H1 (cell line): ENCODE measurements around the gene RAD51B. TPM values are rescaled to one million over a fixed set of nuclear protein-coding genes. Genes with fewer than 3 reads are reported as not detected.

Source experiments
- CTCF ChIA-PET: fragments of 300-600 bp; sonication (Branson Sonifier 250); formaldehyde crosslinking; loops from one replicate; lab custom pipeline; 2021; ENCODE audit not compliant: partially characterized antibody; lab: Charles Lee
- POLR2A ChIA-PET: fragments of 300-600 bp; sonication (Branson Sonifier 250); formaldehyde crosslinking; loops from one replicate; lab custom pipeline; 2021; ENCODE audit warnings: inconsistent platforms; ENCODE audit not compliant: partially characterized antibody; lab: Charles Lee
- DNase-seq, 2 experiments: peaks; one replicate each; pipeline versions ENCODE4 v3.0.0 to v3.0.0-alpha.2; 2010 to 2022; ENCODE audit warnings: low spot score in 2 of 2, low read depth in 1 of 2, mixed read lengths in 1 of 2
- FAIRE-seq: peaks from 2 replicates; lab custom pipeline; 2011; peaks lifted over from hg19 to GRCh38; lab: Jason Lieb, UNC
- H2AFZ ChIP-seq: 2 replicates; pipeline ENCODE4 v1.8.1; 2012; ENCODE audit warnings: low read length, inconsistent platforms
- H2AK5ac ChIP-seq: 2 replicates; pipeline ENCODE4 v1.6.1; 2013; ENCODE audit warnings: low read depth, low read length
- H2BK120ac ChIP-seq: replicated peaks from 2 replicates; pipeline ENCODE3; 2013; ENCODE audit warnings: low read depth, low read length, inconsistent platforms
- H2BK12ac ChIP-seq: 2 replicates; pipeline ENCODE4 v1.6.1; 2013; ENCODE audit warnings: low read depth, low read length
- H2BK15ac ChIP-seq: 2 replicates; pipeline ENCODE4 v1.6.1; 2013; ENCODE audit warnings: low read length
- H2BK20ac ChIP-seq: 2 replicates; pipeline ENCODE4 v1.6.1; 2013; ENCODE audit warnings: low read length
- H2BK5ac ChIP-seq: 2 replicates; pipeline ENCODE4 v1.6.1; 2013; ENCODE audit warnings: low read depth, low read length
- H3K14ac ChIP-seq: 2 replicates; pipeline ENCODE4 v1.6.1; 2013; ENCODE audit warnings: inconsistent platforms; ENCODE audit not compliant: insufficient read length
- H3K18ac ChIP-seq: 2 replicates; pipeline ENCODE4 v1.6.1; 2013; ENCODE audit warnings: low read length; ENCODE audit errors: extremely low read depth
- H3K23ac ChIP-seq: 2 replicates; pipeline ENCODE4 v1.6.1; 2013; ENCODE audit warnings: inconsistent platforms; ENCODE audit not compliant: insufficient read length
- H3K23me2 ChIP-seq: 2 replicates; pipeline ENCODE4 v1.6.1; 2013; ENCODE audit warnings: low read depth, low read length
- H3K27ac ChIP-seq: 2 replicates; pipeline ENCODE4 v1.6.1; 2011; ENCODE audit warnings: low read depth, low read length, inconsistent platforms
- H3K27me3 ChIP-seq, 4 experiments: replicated peaks in 1 of 4; 1 replicate in 1 of 4; 2 replicates in 3 of 4; pipeline versions ENCODE4 v1.6.1 to v1.8.1; 2011 to 2013; ENCODE audit warnings: low read length in 3 of 4, mild to moderate bottlenecking in 3 of 4, inconsistent platforms in 2 of 4, mixed read lengths in 2 of 4, moderate library complexity in 1 of 4; ENCODE audit not compliant: control insufficient read depth in 3 of 4, insufficient read depth in 3 of 4; ENCODE audit errors: extremely low read depth in 1 of 4
- H3K36me3 ChIP-seq, 4 experiments: 2 replicates each; pipeline versions ENCODE4 v1.6.1 to v1.8.1; 2011 to 2013; ENCODE audit warnings: mild to moderate bottlenecking in 4 of 4, low read length in 3 of 4, moderate library complexity in 2 of 4, control low read depth in 1 of 4, inconsistent platforms in 1 of 4; ENCODE audit not compliant: insufficient read depth in 4 of 4, control insufficient read depth in 2 of 4
- H3K4ac ChIP-seq: replicated peaks from 2 replicates; pipeline ENCODE3; 2013; ENCODE audit warnings: low read length, low read depth, mixed read lengths, inconsistent platforms; ENCODE audit not compliant: insufficient read length
- H3K4me1 ChIP-seq, 4 experiments: replicated peaks in 1 of 4; 1 replicate in 1 of 4; 2 replicates in 3 of 4; pipeline versions ENCODE4 v1.6.1 to v1.8.1; 2011 to 2013; ENCODE audit warnings: low read length in 3 of 4, inconsistent platforms in 2 of 4, mixed read lengths in 1 of 4; ENCODE audit not compliant: insufficient read depth in 4 of 4, control insufficient read depth in 3 of 4
- H3K4me2 ChIP-seq, 2 experiments: 2 replicates each; pipeline versions ENCODE4 v1.6.1 to v1.8.1; 2011 to 2013; ENCODE audit warnings: low read depth in 2 of 2, low read length in 2 of 2, control low read depth in 1 of 2, inconsistent platforms in 1 of 2, mild to moderate bottlenecking in 1 of 2; ENCODE audit not compliant: insufficient read depth in 1 of 2
- H3K4me3 ChIP-seq, 4 experiments: fragments of 200-600, 300-600 bp in 1 of 4; sonication (generic), shearing (Covaris generic), sonication (Bioruptor Twin) in 1 of 4; 2 replicates each; pipeline versions ENCODE4 v1.5.1 to v1.8.1; 2011 to 2016; ENCODE audit warnings: low read length in 4 of 4, low read depth in 3 of 4, control low read depth in 2 of 4, inconsistent platforms in 2 of 4, mild to moderate bottlenecking in 2 of 4, mixed read lengths in 1 of 4, moderate library complexity in 1 of 4; ENCODE audit not compliant: insufficient read depth in 2 of 4; ENCODE audit errors: extremely low read depth in 1 of 4
- H3K56ac ChIP-seq: replicated peaks from 2 replicates; pipeline ENCODE3; 2013; ENCODE audit warnings: low read depth, mild to moderate bottlenecking, mixed read lengths, low read length, inconsistent platforms; ENCODE audit not compliant: insufficient read length
- H3K79me1 ChIP-seq: 2 replicates; pipeline ENCODE4 v1.6.1; 2013; ENCODE audit warnings: low read depth, low read length, control low read depth
- H3K79me2 ChIP-seq, 2 experiments: 2 replicates each; pipeline versions ENCODE4 v1.6.1 to v1.8.1; 2012 to 2013; ENCODE audit warnings: low read length in 2 of 2, mild to moderate bottlenecking in 2 of 2, inconsistent platforms in 1 of 2; ENCODE audit not compliant: insufficient read depth in 2 of 2, control insufficient read depth in 1 of 2
- H3K9ac ChIP-seq, 4 experiments: replicated peaks in 1 of 4; 1 replicate in 1 of 4; 2 replicates in 3 of 4; pipeline versions ENCODE4 v1.6.1 to v1.8.1; 2011 to 2013; ENCODE audit warnings: low read depth in 3 of 4, low read length in 3 of 4, control low read depth in 2 of 4, mild to moderate bottlenecking in 2 of 4, moderate library complexity in 2 of 4, inconsistent platforms in 1 of 4; ENCODE audit errors: extremely low read depth in 1 of 4
- H3K9me3 ChIP-seq, 2 experiments: 2 replicates each; pipeline versions ENCODE4 v1.6.1 to v1.8.1; 2012 to 2013; ENCODE audit warnings: mild to moderate bottlenecking in 2 of 2, moderate library complexity in 2 of 2, control low read depth in 1 of 2, inconsistent platforms in 1 of 2, low read depth in 1 of 2, low read length in 1 of 2, mixed read lengths in 1 of 2; ENCODE audit not compliant: insufficient read depth in 2 of 2
- H4K20me1 ChIP-seq, 2 experiments: replicated peaks in 1 of 2; 2 replicates each; pipeline versions ENCODE3 to v1.8.1; 2011 to 2013; ENCODE audit warnings: inconsistent platforms in 2 of 2, low read length in 2 of 2, mild to moderate bottlenecking in 1 of 2; ENCODE audit not compliant: insufficient read depth in 2 of 2, control insufficient read depth in 1 of 2
- H4K5ac ChIP-seq: 2 replicates; pipeline ENCODE4 v1.6.1; 2013; ENCODE audit warnings: low read length, low read depth, mixed read lengths, inconsistent platforms; ENCODE audit not compliant: insufficient read length
- H4K8ac ChIP-seq: 2 replicates; pipeline ENCODE4 v1.8.0; 2013; ENCODE audit warnings: mild to moderate bottlenecking, moderate library complexity, low read length, inconsistent platforms; ENCODE audit not compliant: insufficient read depth; ENCODE audit errors: extremely low read depth
- H4K91ac ChIP-seq: replicated peaks from 2 replicates; pipeline ENCODE3; 2013; ENCODE audit warnings: low read length, mixed read lengths, inconsistent platforms; ENCODE audit not compliant: insufficient read length
- ATF2 ChIP-seq: IDR thresholded peaks from 2 replicates; pipeline ENCODE4 v1.6.1; 2012; ENCODE audit warnings: low read length, inconsistent platforms
- ATF3 ChIP-seq: IDR thresholded peaks from 2 replicates; pipeline ENCODE4 v1.6.1; 2011; ENCODE audit warnings: low read depth, mild to moderate bottlenecking, low read length; ENCODE audit not compliant: insufficient read depth
- BACH1 ChIP-seq: IDR thresholded peaks from 2 replicates; pipeline ENCODE4 v1.6.1; 2012; ENCODE audit warnings: low read length, improper control_type of control experiment
- EGR1 ChIP-seq: IDR thresholded peaks from 2 replicates; pipeline ENCODE4 v1.6.1; 2011; ENCODE audit warnings: low read depth, low read length, borderline replicate concordance
- FOSL1 ChIP-seq: IDR thresholded peaks from 2 replicates; pipeline ENCODE4 v1.6.1; 2011; ENCODE audit warnings: mild to moderate bottlenecking, low read depth, low read length, moderate library complexity; ENCODE audit not compliant: insufficient read depth
- GTF2F1 ChIP-seq: IDR thresholded peaks from 2 replicates; pipeline ENCODE4 v1.6.1; 2012; ENCODE audit warnings: low read depth, low read length, improper control_type of control experiment, borderline replicate concordance
- HDAC2 ChIP-seq, 2 experiments: fragments of 300-600 bp in 1 of 2; sonication (generic) in 1 of 2; IDR thresholded peaks; 2 replicates each; pipeline ENCODE4 v1.6.1; 2011 to 2012; ENCODE audit warnings: low read depth in 2 of 2, low read length in 2 of 2, mild to moderate bottlenecking in 2 of 2, moderate library complexity in 2 of 2, borderline replicate concordance in 1 of 2, inconsistent platforms in 1 of 2
- KDM1A ChIP-seq: fragments of 200-600, 300-600 bp; sonication (generic); IDR thresholded peaks from 2 replicates; pipeline ENCODE4 v1.7.1; 2016; ENCODE audit warnings: mild to moderate bottlenecking, low read length, borderline replicate concordance
- KDM4A ChIP-seq: IDR thresholded peaks from one replicate; pipeline ENCODE4 v1.7.1; 2012; ENCODE audit warnings: low read depth, mild to moderate bottlenecking, moderate library complexity, low read length, inconsistent platforms; ENCODE audit not compliant: severe bottlenecking
- RAD21 ChIP-seq, 2 experiments: IDR thresholded peaks in 1 of 2; conservative IDR thresholded peaks in 1 of 2; 2 replicates each; pipeline ENCODE4 v1.6.1; 2011; ENCODE audit warnings: low read depth in 2 of 2, low read length in 2 of 2, improper control_type of control experiment in 1 of 2, inconsistent platforms in 1 of 2, mild to moderate bottlenecking in 1 of 2, moderate library complexity in 1 of 2
- SIRT6 ChIP-seq: IDR thresholded peaks from one replicate; pipeline ENCODE4 v1.7.1; 2012; ENCODE audit warnings: low read length, inconsistent platforms
- TAF1 ChIP-seq: IDR thresholded peaks from 2 replicates; pipeline ENCODE4 v1.6.1; 2011; ENCODE audit warnings: mild to moderate bottlenecking, low read depth, low read length
- polyA plus RNA-seq, 7 experiments: library from polyadenylated mRNA; depleted of rRNA in 3 of 7; stranded (reverse) in 5 of 7; unstranded in 2 of 7; fragments of >200 nt in 5 of 7; fragments of 200-250 nt in 2 of 7; gene quantifications; 1 replicate in 5 of 7; 2 replicates in 1 of 7; 4 replicates in 1 of 7; pipeline versions ENCODE4 v1.2.1 to v1.2.3, GENCODE V29; 2011 to 2013; ENCODE audit warnings: missing spikeins in 2 of 7, mixed read lengths in 2 of 7
- total RNA-seq: library from RNA; stranded (reverse); fragmentation: NEBNext Ultra II Directional; extraction: Animal tissue kit (Norgen Biotek cat#: 25700); gene quantifications from 2 replicates; pipeline ENCODE4 v1.2.1, GENCODE V29; 2021

The RAD51B gene
- total and polyA plus RNA-seq, 2 of the 8 experiments (the other 6 are each of a cell fraction or from before 2014, with no cell fraction given): 3.9 to 14.9 TPM

- H3K4me2 ChIP-seq: no peak overlapping the region
- no peak overlapping the region for H3K27ac ChIP-seq
- no peak for TF ChIP-seq RAD21 (IDR thresholded peaks at IDR 0.05 in 1 of 2, conservative IDR thresholded peaks at IDR 0.05 in 1 of 2; ENCODE audit: low read depth in 2 of 2, low read length in 2 of 2)
- no peak for TF ChIP-seq GTF2F1
- TF ChIP-seq TAF1: no peak
- TF ChIP-seq KDM1A: no peak
- TF ChIP-seq EGR1: no peak
- TF ChIP-seq SIRT6: no peak
- TF ChIP-seq FOSL1: no peak
- no peak for TF ChIP-seq ATF2
- no peak for TF ChIP-seq BACH1
- no peak for TF ChIP-seq ATF3
- no peak for TF ChIP-seq HDAC2 (IDR thresholded peaks at IDR 0.05; ENCODE audit: borderline replicate concordance in 1 of 2, low read depth in 2 of 2, low read length in 2 of 2)
- TF ChIP-seq KDM4A: no peak
Measured at GRCh38 chr14:68043752-68044151, 224.2 kb downstream of the RAD51B start.

More at GRCh38 chr14:68043752-68044151, 224.2 kb downstream of the RAD51B start:
- Histone ChIP-seq H3K56ac (no peak overlapping the region), H2BK12ac (no peak overlapping the region), H3K79me1 (no peaks in the 10 kb centered on the region), H4K20me1 (no peaks in the 10 kb centered on the region), H3K23ac (no peak overlapping the region), H3K4me1 (peaks cover 6 to 22% (median 16%) of the 10 kb centered on the region in 4 experiments; a peak in 4 of 7 replicates), H4K5ac (no peak overlapping the region), H3K36me3 (no peaks in the 10 kb centered on the region), H3K79me2 (no peaks in the 10 kb centered on the region), H4K8ac (no peak overlapping the region), H2BK5ac (no peak overlapping the region; the same call in 1 of the 2 replicates), H3K18ac (no peak overlapping the region), H2AK5ac (no peak overlapping the region), H2BK120ac (no peak overlapping the region), H4K91ac (no peak overlapping the region), H2AFZ (no peak overlapping the region), H2BK20ac (no peak overlapping the region; the same call in 1 of the 2 replicates), H3K23me2 (no peaks in the 10 kb centered on the region; the same call in 1 of the 2 replicates), H3K4ac (no peak overlapping the region), H3K14ac (no peak overlapping the region), H2BK15ac (no peak overlapping the region), H3K9ac (no peak overlapping the region), H3K9me3 (no peaks in the 10 kb centered on the region), H3K4me3 (no peak overlapping the region), H3K27me3 (no peaks in the 10 kb centered on the region)
- POLR2A ChIA-PET: no interaction called here
- no peak for FAIRE-seq
- CTCF ChIA-PET: no interaction called here
- no peak for DNase-seq
